ENCODE data around the gene ASPSCR1. TPM values are rescaled to one million over a fixed set of nuclear protein-coding genes. Genes with fewer than 3 reads are reported as not detected.
A peak's percentile ranks its signal among the peaks of the same experiment; 100 is the strongest.

ASPSCR1 gene
- total and polyA plus RNA-seq, 2 of the 13 experiments (the other 11 are each of a cell fraction or from before 2014, with no cell fraction given): 274 to 314 TPM

- peaks cover 76% of the 10 kb centered on the region for H3K4me1 ChIP-seq (ENCODE audit: insufficient read depth, low read length)
- intact Hi-C loops (cut with micrococcal nuclease; ENCODE audit: unreplicated experiment): no loop called here
- in situ Hi-C loops (cut with HindIII; ENCODE audit: extremely low pct_ligation_motif_present, low pct_unique_long_range_greater_than_20kb): no loop called here
- TF ChIP-seq NFIC (IDR thresholded peaks at IDR 0.05; ENCODE audit: low read length) (no peak), ZNF546 (CRISPR knock-in tag; conservative IDR thresholded peaks at IDR 0.05) (0 out of 2 replicates have a peak, but pooled peaks have one; percentile 73), NPAS2 (CRISPR knock-in tag; IDR thresholded peaks at IDR 0.05; ENCODE audit: borderline replicate concordance) (no peak), ZNF101 (CRISPR knock-in tag; IDR thresholded peaks at IDR 0.05; ENCODE audit: borderline replicate concordance, low read depth) (no peak), ZKSCAN1 (IDR thresholded peaks at IDR 0.05; ENCODE audit: low read length) (no peak), FLYWCH1 (CRISPR knock-in tag; IDR thresholded peaks at IDR 0.05) (0 out of 2 replicates have a peak, but pooled peaks have one; percentile 70), KDM6A (CRISPR knock-in tag; IDR thresholded peaks at IDR 0.05; ENCODE audit: low read depth) (no peak), KDM2A (CRISPR knock-in tag; IDR thresholded peaks at IDR 0.05; ENCODE audit: borderline replicate concordance, low read depth) (peak; percentile 92), ZSCAN25 (CRISPR knock-in tag; IDR thresholded peaks at IDR 0.05) (peak; percentile 89), HOXA5 (CRISPR knock-in tag; IDR thresholded peaks at IDR 0.05) (peak; percentile 51; the same call in 1 of the 2 replicates), CTCF (CRISPR knock-in tag; IDR thresholded peaks at IDR 0.05) (peak; percentile 51), ZNF782 (CRISPR knock-in tag; IDR thresholded peaks at IDR 0.05; ENCODE audit: borderline replicate concordance) (0 out of 2 replicates have a peak, but pooled peaks have one; percentile 23), PHF5A (CRISPR knock-in tag; IDR thresholded peaks at IDR 0.05; ENCODE audit: low read depth, unreplicated experiment) (peak; percentile 23), CCAR2 (optimal IDR thresholded peaks at IDR 0.05; ENCODE audit: low read depth, low read length) (no peak), LBX2 (CRISPR knock-in tag; IDR thresholded peaks at IDR 0.05; ENCODE audit: borderline replicate concordance) (peak; percentile 51; the same call in 1 of the 2 replicates), ZNF367 (CRISPR knock-in tag; IDR thresholded peaks at IDR 0.05; ENCODE audit: borderline replicate concordance) (no peak)
- TF ChIP-seq, protein P1, sequence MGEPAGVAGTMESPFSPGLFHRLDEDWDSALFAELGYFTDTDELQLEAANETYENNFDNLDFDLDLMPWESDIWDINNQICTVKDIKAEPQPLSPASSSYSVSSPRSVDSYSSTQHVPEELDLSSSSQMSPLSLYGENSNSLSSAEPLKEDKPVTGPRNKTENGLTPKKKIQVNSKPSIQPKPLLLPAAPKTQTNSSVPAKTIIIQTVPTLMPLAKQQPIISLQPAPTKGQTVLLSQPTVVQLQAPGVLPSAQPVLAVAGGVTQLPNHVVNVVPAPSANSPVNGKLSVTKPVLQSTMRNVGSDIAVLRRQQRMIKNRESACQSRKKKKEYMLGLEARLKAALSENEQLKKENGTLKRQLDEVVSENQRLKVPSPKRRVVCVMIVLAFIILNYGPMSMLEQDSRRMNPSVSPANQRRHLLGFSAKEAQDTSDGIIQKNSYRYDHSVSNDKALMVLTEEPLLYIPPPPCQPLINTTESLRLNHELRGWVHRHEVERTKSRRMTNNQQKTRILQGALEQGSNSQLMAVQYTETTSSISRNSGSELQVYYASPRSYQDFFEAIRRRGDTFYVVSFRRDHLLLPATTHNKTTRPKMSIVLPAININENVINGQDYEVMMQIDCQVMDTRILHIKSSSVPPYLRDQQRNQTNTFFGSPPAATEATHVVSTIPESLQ (CRISPR knock-in tag; conservative IDR thresholded peaks at IDR 0.05): no peak
- TF ChIP-seq, protein P2, sequence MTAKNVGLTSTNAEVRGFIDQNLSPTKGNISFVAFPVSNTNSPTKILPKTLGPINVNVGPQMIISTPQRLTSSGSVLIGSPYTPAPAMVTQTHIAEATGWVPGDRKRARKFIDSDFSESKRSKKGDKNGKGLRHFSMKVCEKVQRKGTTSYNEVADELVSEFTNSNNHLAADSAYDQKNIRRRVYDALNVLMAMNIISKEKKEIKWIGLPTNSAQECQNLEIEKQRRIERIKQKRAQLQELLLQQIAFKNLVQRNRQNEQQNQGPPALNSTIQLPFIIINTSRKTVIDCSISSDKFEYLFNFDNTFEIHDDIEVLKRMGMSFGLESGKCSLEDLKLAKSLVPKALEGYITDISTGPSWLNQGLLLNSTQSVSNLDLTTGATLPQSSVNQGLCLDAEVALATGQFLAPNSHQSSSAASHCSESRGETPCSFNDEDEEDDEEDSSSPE (CRISPR knock-in tag; IDR thresholded peaks at IDR 0.05): peak; percentile 63
Measured at GRCh38 chr17:82003411-82004381, 26.3 kb downstream of the ASPSCR1 start.

More at GRCh38 chr17:82003411-82004381, 26.3 kb downstream of the ASPSCR1 start:
- 61% methylated on average over 51 of the region's 53 CpGs for WGBS (ENCODE audit: low lambda C conversion rate)
- ChIA-PET POLR2A (interaction anchor here (0.6 to 16.1 kb wide), 16 partner anchors 10 to 166 kb away, joined by 3 to 470 read pairs (median 4); partner anchors contain the start of genes CENPX, DCXR, LRRC45 and NOTUM), CTCF (ENCODE audit: low intra/inter-chr PET ratio, low total read pairs) (interaction anchor here (1.6 kb wide), 1 partner anchor 44 kb away, joined by 14 read pairs; no protein-coding TSS in a partner anchor)
- peaks cover 56% of the 10 kb centered on the region for H3K79me2 ChIP-seq (ENCODE audit: insufficient read depth, low read length)
- H3K36me3 ChIP-seq (replicated peaks in 1 of 2; ENCODE audit: control insufficient read depth in 1 of 2, insufficient read depth in 2 of 2, low read length in 2 of 2): peaks cover 17 to 28% of the 10 kb centered on the region in 2 experiments
- no peaks in the 10 kb centered on the region for H4K20me1 ChIP-seq (ENCODE audit: insufficient read depth, low read length)
- no peak overlapping the region for H2AFZ ChIP-seq (ENCODE audit: low read length)
- peak overlapping the region in 1 of 3 experiments; percentile 29; a peak in 1 of 6 replicates for H3K4me3 ChIP-seq (replicated peaks in 1 of 3; ENCODE audit: insufficient read depth in 1 of 3, low read depth in 2 of 3, low read length in 3 of 3)
- H3K27ac ChIP-seq (ENCODE audit: extremely low read length, insufficient read depth, low read length): peak overlapping the region; percentile 95
- H3K27me3 ChIP-seq (ENCODE audit: control insufficient read depth in 1 of 2, insufficient read depth in 2 of 2, low read length in 2 of 2): no peaks in the 10 kb centered on the region
- H3K9ac ChIP-seq (ENCODE audit: insufficient read depth, low read depth, low read length): peak overlapping the region; percentile 50
- no peaks in the 10 kb centered on the region for H3K9me3 ChIP-seq (ENCODE audit: low read length)
- ATAC-seq (peak; percentile 8), FAIRE-seq (peak; percentile 71), DNase-seq (ENCODE audit: low spot score) (peak; percentile 92)
- no TSS peak for BruUV-seq (replicated peaks)
- peak overlapping the region; percentile 36 for H3K4me2 ChIP-seq (ENCODE audit: low read depth, low read length)
